ENCODE measurements around the gene DENND6A. TPM values are rescaled to one million over a fixed set of nuclear protein-coding genes. Genes with fewer than 3 reads are reported as not detected.

The DENND6A gene
- total RNA-seq, 6 donors from 2014 or later, result 11.7 to 67.6 (median 23.8) TPM

GRCh38 chr3:57587905-57588304 lies 105.0 kb downstream of the DENND6A start:
- Histone ChIP-seq H3K9me3 (no peaks in the 10 kb centered on the region), H3K27ac (no peak overlapping the region), H3K4me3 (no peak overlapping the region), H3K4me1 (peaks cover 14 to 55% (median 30%) of the 10 kb centered on the region in 4 donors), H3K36me3 (peaks cover 0 to 22% (median 4%) of the 10 kb centered on the region in 4 donors), H3K27me3 (no peaks in the 10 kb centered on the region)
- ATAC-seq (ENCODE audit: low FRiP score in 2 of 2) (no peak), DNase-seq (no peak)
- 81 to 82% methylated on average over 2 of the region's 2 CpGs for WGBS, 2 donors
- TF ChIP-seq CTCF (IDR thresholded peaks at IDR 0.05) (no peak), POLR2AphosphoS5 (IDR thresholded peaks at IDR 0.05) (no peak), EP300 (IDR thresholded peaks at IDR 0.05) (no peak), POLR2A (IDR thresholded peaks at IDR 0.05) (no peak)

- WGBS, 2 donors, result 75 to 84% methylated on average over 6 of the region's 6 CpGs
- H3K36me3 ChIP-seq, result peaks cover 2 to 29% (median 5%) of the 10 kb centered on the region in 4 donors
- DNase-seq (no peak), ATAC-seq (ENCODE audit: low FRiP score in 2 of 2) (no peak)
- no peak overlapping the region for H3K4me3 ChIP-seq
- H3K9me3 ChIP-seq, result no peaks in the 10 kb centered on the region
- TF ChIP-seq POLR2A (IDR thresholded peaks at IDR 0.05) (no peak), POLR2AphosphoS5 (IDR thresholded peaks at IDR 0.05) (no peak)
- H3K27me3 ChIP-seq, result no peaks in the 10 kb centered on the region
- H3K4me1 ChIP-seq, result peaks cover 7 to 45% (median 25%) of the 10 kb centered on the region in 4 donors
- no peak overlapping the region for H3K27ac ChIP-seq
These were observed 106.1 kb downstream of the DENND6A start for GRCh38 chr3:57586778-57587177.

GRCh38 chr3:57583544-57583943 lies 109.3 kb downstream of the DENND6A start:
- no peak overlapping the region for H3K27ac ChIP-seq
- ATAC-seq (ENCODE audit: low FRiP score in 2 of 2) (no peak), DNase-seq (no peak)
- H3K4me3 ChIP-seq, result no peak overlapping the region
- WGBS, 2 donors, result 74 to 80% methylated on average over 2 of the region's 2 CpGs
- H3K9me3 ChIP-seq, result no peaks in the 10 kb centered on the region
- no peak for TF ChIP-seq POLR2A (IDR thresholded peaks at IDR 0.05)
- TF ChIP-seq EP300 (IDR thresholded peaks at IDR 0.05), result no peak
- no peak for TF ChIP-seq POLR2AphosphoS5 (IDR thresholded peaks at IDR 0.05)
- no peak for TF ChIP-seq CTCF (IDR thresholded peaks at IDR 0.05)
- H3K36me3 ChIP-seq, result peaks cover 2 to 59% (median 10%) of the 10 kb centered on the region in 4 donors
- H3K27me3 ChIP-seq, result no peaks in the 10 kb centered on the region
- H3K4me1 ChIP-seq, result peaks cover 7 to 43% (median 21%) of the 10 kb centered on the region in 4 donors

GRCh38 chr3:57582474-57583168 lies 110.3 kb downstream of the DENND6A start:
- H3K9me3 ChIP-seq, result no peaks in the 10 kb centered on the region
- DNase-seq (no peak), ATAC-seq (ENCODE audit: low FRiP score in 2 of 2) (no peak)
- TF ChIP-seq POLR2A (IDR thresholded peaks at IDR 0.05), result no peak
- TF ChIP-seq POLR2AphosphoS5 (IDR thresholded peaks at IDR 0.05), result no peak
- no peak for TF ChIP-seq EP300 (IDR thresholded peaks at IDR 0.05)
- TF ChIP-seq CTCF (IDR thresholded peaks at IDR 0.05), result peak in 1 of 6 experiments; percentile 12
- no peaks in the 10 kb centered on the region for H3K27me3 ChIP-seq
- peaks cover 5 to 67% (median 13%) of the 10 kb centered on the region in 4 donors for H3K36me3 ChIP-seq
- no peak overlapping the region for H3K4me3 ChIP-seq
- H3K27ac ChIP-seq, result no peak overlapping the region
- WGBS, 2 donors, result 88 to 91% methylated on average over 7 of the region's 7 CpGs
- peaks cover 2 to 35% (median 16%) of the 10 kb centered on the region in 4 donors for H3K4me1 ChIP-seq

- DNase-seq (no peak), ATAC-seq (ENCODE audit: low FRiP score in 2 of 2) (no peak)
- Histone ChIP-seq H3K4me3 (no peak overlapping the region), H3K27ac (no peak overlapping the region), H3K27me3 (no peaks in the 10 kb centered on the region), H3K9me3 (no peaks in the 10 kb centered on the region), H3K36me3 (peaks cover 14 to 94% (median 36%) of the 10 kb centered on the region in 4 donors), H3K4me1 (peaks cover 0 to 5% (median 3%) of the 10 kb centered on the region in 4 donors)
- WGBS, 2 donors, result 90 to 94% methylated on average over 9 of the region's 9 CpGs
- TF ChIP-seq POLR2A (IDR thresholded peaks at IDR 0.05) (no peak), CTCF (IDR thresholded peaks at IDR 0.05) (no peak), EP300 (IDR thresholded peaks at IDR 0.05) (no peak), POLR2AphosphoS5 (IDR thresholded peaks at IDR 0.05) (no peak)
These were observed 115.1 kb downstream of the DENND6A start for GRCh38 chr3:57577801-57578200.

Data from upper lobe of left lung (tissue), 6 donors.